NCI-H2107 (cell line): ENCODE results near the gene NUAK1.

ENCODE experiments used
- DNase-seq: peaks from one replicate; lab custom pipeline; 2025; lab: John Stamatoyannopoulos, UW

The NUAK1 gene

DNA sequence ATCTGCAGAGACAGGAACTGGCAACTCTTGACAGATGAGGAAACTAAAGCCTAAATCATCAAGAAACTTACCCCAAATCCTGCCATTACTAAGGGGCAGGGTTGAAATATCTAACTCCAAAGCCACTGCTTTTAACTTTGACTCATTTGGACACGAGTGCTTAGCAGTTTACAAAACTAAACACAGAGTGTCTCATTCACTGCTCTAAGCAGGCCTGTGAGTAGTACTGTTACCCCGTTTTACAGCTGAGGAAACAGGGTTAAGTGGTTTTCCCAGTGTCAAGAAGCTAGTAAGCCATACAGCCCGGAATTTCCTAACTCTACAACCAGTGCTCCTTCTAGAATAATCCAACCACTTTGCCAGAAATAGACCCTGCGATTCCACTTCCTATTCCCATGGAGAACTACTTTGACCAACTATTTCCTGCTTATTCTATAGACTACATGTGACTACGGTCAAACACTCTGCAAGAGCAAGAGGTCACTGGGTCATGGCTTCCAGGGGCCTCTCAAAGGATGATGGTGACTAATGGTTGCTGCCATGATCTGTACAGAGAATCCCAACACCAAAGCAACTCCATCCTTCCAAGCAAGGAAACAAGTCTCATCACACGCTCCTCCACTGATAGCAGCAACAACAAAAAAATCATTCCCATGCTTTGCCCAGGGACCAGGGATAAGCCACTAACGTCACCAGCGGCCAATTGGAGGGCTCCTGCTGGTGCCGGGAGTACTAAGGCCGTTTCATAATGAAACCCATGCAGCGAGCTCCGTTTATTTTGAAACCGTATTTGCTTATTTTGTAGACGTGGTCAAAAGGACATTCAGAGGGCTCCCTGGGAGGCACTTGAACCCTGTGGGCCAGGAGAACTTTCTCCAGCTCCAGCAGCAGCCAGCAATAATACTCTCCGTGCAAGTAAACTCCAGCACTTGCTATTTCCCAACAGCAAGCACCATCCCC is 56.3 kb downstream of the NUAK1 start:
- no peak for DNase-seq

DNA sequence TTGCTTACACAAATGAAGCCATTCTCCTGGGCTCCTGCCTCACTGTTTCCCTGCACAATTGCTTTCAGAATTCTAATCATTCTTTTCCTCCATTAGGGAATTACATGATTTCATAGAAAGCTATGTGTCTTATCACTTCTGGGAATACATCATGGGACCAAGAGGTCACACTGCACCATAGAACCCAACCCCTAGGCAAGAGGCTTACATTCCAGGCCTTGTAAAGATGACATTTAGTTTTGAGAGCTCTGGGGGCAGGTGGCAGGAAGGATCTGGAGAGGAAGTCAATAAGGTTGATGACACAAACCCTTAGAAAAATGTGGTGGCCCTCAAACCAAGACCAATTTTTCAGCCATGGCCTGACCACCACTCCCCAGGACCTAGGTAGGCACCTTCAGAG is 57.1 kb downstream of the NUAK1 start:
- no peak for DNase-seq

DNA sequence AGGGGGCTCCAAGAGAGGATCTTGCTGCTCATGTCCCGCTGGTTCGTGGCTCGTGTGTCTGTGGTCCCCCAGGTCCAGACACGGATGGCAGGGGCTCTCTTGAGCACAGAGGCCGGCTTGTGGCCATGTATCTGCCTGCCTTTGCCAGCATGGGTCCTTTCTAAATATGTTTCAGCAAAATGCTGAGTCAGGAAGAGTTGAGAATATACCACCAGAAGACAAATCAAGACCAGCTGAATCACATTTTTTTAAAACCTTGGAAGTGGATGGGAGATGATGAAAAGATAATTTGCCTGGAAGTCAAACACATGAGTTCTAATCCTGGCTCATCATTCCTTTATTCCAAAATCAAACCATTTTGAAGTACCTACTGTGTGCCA is 58.0 kb downstream of the NUAK1 start:
- DNase-seq = no peak

DNA sequence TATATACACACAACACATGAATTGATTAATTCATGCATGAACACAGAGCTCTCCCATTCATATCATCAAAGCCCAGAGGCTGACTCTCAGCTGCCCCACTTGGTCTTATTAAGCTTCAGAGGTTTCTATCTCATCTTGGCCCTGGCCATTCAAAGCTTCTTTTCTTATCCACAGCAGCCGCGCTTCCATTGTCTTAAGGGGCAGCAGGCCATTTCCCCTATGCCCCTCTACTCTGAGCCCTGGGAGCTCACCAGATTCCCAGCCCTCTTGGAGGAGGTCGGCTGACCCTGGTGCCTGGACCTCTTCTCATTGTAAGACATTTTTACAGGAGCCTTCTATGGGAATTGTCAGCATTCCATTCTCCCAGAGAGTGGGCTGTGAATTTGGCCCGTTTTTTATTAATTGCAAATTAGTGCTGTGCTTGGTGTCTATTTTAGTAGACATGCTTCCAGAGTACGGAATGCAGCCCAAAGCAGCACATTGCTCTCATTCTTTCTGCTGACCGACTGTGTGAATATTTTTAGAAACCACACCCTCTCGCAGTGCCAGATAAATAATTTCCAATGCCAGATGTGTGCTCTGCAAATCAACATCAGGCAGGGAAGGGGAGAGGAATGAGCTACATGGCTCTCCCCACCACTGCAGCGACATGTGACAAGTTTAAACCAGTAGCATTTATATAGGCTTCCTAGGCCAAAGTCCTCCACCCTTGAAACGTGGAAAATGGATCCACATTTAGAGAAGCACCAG is 58.5 kb downstream of the NUAK1 start:
- DNase-seq = no peak

DNA sequence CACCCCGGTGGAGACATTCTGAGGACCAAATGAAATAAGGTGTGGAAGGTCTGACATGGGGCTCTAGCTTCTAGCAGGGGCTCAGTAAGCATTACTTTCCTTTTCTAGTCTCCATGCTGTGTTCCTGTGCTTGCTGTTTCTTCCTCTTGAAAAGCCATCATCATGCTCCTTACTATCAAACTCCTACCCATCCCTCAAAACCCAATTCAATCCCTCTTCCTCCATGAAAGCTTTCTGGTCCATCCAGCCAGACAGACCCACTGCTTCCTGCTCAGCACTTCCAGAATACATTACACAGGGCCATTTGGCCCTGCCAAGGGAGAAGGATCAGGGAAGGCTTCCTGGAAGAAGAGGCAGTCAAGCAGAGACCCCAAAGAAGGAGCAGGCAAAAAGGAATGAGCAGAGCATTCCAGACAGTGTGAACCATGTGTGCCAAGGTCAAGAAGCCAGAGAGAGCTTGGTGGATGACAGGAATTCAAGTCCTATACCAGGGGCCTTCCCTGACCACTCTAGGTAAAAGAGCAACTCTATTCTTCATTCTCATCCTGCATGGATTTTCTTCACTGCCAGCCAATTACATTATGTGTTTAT is 59.5 kb downstream of the NUAK1 start:
- DNase-seq = no peak

DNA sequence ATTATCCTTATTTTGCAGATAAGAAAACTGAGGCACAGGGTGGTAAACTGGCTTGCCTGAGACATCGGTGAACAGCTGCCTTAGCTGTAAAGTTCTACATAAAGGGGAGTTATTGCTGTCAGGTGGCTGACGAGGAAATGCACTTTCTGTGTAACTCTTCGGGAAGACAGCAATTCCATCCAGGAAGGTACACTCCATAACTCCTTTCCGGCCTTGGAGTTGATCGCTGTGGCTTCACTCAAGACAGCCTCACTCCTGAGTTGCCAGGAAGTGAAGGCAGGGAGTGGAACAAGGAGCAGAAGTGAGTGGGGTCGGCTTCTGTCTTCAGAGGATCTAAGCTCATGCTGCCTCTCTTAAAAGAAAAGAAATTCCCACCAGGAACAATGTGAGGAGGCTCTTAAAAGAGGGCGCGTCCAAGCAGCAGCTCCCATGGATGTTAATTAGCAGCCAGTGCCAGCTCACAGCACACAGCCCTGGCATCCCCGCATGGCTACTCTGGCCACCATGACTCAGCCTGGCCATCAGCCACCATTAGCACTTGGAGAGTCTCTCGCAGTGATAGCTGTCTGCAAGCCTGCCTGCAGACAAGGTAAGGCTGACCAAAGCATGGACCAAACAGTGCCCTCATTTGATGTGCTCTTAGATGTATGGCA is 60.3 kb downstream of the NUAK1 start:
- DNase-seq = no peak

DNA sequence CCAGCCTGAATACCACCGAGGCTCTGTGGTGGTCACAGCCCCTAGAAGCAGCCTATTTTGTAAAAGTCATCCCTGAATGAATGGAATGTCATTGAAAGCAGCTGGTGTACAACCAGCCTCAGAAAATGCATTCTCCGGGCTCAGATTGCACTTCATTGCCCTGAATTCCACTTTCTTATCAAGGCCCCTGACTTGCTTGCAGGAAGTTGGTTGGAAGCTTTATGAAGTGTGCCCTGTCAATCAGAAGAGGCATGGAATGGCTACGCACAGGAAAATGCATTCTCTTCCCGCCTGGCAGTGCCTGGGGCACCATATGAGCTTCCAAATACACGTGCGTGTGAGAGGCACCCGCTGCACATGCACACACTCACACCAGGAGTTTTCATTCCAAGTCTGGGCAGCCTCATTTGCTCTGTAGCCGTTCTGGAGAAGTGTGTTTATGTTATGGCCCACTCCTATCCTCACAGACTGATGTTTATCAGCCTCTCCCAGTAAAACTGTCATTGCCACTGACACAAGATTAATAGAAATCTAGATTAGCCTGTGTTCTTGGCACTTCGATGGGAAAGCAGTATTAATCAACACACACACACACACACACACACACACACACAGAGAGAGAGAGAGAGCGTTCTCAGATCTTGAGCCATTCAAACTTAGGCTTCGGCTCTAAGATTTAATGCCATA is 63.9 kb downstream of the NUAK1 start:
- DNase-seq = no peak

DNA sequence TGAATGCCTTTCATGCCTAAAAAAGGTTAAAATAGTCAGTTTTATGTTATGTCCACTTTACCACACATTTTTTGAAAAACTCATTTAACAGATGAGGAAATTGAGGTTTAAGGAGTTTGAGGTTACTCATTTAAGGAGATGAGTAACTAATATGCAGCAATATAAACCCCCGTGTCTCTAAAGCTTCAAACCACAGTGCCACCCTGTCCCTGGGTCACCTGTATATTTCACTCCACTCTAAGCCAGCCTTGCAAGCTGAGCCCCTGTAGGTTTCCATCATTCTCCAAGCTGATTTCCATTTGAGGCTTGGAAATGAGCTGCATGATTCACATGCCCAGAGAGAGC is 64.4 kb downstream of the NUAK1 start:
- no peak for DNase-seq

DNA sequence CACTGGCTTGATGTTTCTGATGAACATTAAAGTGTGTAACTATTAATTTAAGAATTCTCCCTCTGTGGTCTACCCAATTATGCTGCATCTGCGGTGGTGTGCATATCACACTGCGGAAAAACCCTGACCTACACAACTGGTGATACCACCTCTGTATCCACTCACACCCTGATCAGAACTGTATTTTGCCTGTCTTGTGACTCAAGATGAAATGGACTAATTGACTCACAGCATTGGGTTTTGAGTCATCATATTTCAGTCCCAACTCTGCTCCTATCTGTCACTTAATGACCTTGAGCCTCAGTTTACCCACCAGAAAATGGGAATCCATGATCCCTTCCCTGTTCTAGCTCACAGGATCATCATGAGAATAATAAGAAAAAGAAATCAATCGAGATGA is 65.6 kb downstream of the NUAK1 start:
- DNase-seq = no peak

DNA sequence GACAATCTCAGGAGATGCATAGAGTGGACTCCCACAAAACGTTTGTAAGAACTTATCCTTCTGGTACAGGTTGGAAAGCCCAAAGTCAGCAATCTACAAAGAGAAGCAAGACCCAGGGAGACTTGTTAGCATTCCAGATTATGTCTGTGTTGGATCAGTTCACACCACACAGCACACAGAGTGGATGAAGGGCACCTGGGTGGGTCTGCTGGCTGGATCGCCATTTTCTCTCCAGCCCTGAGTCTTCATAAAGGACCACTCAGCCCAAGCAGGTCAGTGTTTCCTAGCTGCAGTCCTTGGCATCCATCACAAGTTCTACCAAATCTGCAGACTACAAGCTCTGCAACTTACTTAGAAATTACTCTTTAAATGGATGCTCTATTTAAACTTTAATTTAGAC is 66.0 kb downstream of the NUAK1 start:
- DNase-seq = no peak

DNA sequence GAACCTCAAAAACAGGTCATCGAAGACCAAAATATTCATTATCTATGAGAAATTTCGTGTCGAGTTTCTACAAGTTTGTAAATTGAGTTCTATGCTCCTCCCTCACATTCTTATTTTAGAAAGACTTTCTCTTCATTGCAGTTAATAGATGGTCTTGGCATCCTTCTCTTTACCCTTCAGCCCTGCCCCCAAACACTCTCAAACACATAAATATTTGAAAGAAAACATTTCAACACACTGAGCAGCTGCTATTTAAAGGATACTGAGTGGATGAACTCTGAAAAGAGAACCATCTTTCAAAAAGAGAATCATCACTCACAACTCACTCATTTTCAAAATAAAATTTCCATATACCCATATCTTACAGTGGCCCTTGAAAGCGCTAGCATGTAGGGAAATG is 67.1 kb downstream of the NUAK1 start:
- no peak for DNase-seq

DNA sequence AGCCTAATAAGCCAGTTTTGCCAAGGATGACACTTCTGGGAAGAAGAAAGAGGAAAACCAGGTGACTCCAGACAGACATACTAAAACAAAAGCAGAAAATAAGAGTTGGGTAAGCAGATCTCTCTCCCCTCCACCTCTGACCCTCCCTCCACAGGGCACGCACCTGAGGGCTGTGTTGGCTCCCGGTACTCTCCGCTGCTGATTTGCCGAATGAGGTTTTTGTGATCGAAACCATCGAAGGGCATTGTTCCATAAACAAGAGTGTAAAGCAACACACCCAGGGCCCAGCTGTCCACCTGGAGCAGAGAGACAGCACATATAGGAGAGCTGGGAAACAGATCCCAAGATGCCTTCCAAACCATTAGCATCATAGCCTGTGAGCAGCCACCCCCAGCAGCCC is 68.1 kb downstream of the NUAK1 start:
- no peak for DNase-seq

DNA sequence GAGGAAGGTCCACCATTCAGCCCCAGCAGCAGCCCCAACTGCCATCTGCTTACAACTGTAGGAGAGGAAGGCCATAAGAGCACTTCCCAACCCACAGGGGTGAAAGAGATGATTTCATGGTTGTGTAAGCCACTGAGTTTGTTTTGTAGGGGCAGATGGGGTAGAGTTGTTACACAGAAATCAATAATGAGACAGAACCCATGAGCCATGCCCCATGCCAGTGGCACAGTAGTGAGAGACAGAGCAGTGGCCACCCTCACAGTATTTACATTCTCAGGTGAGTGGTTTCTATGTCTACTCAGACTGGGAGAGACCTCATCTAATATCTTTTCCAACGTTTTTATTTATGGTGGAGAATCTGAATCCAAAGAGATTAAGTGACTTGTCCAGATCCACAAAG is 68.6 kb downstream of the NUAK1 start:
- DNase-seq = no peak

DNA sequence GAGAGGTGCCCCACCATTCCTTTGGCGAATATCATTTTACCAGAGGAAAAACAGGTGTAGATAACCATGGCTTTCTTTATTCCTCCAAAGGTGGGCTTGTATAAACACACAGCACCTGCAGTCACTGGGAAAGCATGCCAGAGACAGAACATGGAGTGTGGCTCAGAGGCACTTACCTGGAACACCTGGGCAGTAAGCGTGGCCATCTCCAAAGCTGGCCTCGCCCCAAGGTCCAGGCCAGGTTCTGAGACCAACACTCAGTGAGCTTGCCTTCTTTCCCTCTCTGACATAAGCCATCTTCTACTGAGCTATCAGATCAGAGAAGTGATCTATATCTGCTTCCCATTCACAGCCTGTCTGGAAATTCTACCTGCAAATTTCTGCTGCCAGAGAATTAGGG is 70.5 kb downstream of the NUAK1 start:
- no peak for DNase-seq

DNA sequence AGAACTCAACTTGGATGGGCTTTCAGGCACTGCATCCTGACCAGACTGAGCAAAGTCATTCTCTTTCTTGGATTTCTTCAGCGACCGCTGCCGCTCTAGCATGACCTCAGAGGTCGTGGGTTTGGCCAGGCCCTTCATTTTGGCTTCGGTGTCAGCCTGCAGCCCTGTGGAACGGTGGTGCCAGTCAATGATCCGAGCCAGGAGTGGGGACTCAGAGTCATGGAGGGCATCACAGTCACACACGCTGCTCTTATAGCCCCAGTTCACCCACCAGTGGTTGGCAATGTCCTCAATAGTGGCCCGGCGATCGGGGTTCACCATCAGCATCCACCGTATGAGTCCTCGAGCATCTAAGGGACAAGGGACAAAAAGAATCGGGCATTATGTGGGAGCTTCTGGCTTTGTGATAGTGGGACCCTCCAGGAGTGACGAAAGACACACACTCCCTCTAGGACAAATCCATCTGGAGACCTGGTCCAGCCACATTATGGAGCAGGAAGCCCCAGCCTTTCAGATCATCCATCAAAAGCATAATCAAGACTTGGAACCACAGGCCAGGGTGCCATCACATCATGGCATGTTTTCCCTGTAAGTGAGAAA is 71.0 kb downstream of the NUAK1 start:
- no peak for DNase-seq

DNA sequence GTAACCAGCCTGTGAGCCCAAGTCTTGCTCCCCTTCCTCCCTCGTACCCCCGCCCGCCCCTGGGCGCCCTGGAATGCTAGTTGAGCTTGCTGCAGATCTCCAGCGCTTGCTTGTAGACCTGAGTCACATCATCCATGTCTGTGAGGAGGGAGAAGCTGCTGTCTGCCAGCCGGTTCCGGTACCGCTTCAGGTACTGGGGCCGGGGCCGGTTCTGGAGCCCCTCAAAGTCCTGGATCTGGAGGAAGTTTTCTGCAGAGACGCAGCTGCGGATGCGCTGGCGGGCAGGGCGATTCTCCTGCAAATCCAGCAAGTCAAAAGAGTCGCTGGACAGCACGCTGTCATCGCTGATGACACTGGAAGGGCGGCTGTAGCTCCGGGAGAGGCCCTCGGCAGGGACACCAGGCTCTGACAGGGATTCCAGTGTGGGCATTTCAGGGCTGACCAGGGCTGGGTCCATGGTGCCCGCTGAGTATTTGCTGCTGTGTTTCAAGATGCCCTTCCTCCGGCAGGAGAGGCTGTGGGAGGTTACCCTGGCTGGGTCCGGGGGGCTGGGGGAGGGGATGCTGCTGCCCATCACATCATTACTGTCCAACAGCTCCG is 71.9 kb downstream of the NUAK1 start:
- DNase-seq = no peak

DNA sequence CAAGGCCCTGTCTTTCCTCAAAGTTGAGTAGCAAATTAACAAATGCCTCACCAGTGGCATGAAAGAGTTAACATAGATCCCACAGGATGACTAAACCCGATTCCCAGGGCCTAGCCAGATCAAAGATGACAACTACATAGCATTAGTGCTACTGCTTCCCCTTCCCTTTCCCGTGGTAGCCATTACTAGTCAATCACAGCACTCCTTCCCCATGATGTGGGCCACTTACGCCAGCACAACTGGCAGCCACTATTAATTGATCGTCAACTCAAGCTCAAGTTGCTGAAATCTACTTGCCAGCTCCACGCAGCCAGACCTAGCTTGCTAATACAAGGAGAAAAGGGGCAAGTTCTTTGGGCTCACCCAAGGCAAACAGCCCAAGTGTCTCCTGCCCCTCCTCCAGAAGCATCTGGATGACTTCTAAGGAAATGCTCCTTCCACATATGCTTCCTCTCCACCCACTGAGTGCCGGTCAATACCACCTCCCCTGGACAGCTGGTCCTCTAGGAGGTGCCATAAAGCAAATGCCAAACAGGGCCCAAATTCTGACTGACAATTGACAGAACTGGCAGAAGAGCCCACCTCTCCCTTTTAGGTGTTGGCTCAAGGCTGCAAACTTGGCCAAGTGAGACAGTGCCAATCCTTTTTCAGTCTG is 72.6 kb downstream of the NUAK1 start:
- DNase-seq = no peak

DNA sequence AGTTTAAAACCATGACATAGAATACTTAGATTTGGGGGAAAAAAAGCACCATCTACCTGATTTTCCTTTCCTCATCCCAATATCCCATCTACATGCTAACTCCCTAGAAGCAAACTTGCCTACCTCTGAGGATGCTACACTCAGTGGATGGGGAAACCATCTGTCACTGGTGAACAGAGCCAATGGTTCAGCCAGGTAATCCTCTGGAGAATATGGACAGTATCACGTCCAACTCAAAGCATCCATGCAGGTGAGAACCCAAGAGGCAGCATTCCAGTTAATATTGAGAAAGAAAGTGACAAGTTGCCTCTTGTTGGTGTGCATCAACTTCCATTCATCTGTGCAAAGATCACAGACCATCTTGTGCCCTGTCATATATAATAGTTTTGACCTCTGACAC is 73.2 kb downstream of the NUAK1 start:
- no peak for DNase-seq

DNA sequence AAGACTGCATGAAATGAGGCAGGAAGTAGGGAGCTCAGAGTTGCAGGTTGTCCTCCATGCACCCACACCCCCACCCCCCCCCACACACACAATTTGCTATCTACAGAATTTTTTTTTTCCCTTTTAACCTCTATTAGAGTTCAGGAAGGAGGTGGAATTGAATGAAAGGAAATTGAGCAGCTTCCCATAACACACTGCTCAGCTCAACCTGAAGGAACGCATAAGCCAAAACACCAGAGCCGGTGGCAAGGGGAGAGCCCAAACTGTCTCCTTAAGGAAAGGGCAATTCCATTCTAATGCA is 74.1 kb downstream of the NUAK1 start:
- DNase-seq = no peak

DNA sequence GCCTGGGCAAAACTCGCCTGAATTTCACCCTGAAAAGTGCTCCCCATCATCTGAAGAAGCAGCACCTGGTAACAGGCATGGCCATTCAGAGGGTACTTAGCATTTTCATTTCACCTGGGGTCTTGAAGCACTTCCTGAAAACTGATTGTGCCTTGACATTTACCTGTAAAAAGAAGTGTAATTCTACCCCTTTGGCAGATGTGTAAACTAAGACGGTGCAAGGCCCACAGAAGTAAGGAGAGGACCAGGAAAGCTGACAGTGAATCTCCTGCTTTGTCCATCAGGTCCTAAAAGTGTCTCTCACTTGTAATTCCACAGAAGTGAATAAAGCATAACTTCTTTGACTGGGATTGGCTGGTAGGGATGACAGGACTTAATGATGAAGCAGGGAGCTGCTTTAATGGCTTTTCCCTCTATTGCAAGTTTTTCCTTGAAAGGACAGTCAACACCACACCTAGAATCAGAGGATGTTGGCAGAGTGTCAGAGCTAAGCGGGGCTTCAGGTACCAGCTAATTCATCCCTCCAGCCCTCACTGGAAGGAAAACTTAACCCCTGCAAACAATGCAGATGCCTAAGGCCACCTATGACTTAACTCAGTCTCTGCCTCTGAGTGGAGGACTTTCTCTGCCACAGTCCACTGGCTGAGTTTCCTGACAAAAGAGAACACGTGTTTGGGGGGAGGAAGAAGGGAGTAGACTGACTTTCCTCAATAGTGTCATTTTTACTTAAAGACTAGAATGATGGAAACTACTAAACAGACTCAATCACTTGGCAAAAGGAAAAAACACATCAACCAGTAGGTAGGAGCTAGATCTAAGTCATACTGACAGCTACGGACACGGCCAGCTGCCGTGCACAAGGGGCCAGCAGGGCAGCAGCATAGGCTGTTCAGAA is 74.7 kb downstream of the NUAK1 start:
- DNase-seq = no peak
